HUES64 (cell line): ENCODE data around the gene CGRRF1.

Experiments
- H3K27ac ChIP-seq: 2 replicates; pipeline ENCODE4 v1.7.0; 2013; ENCODE audit warnings: low read depth, low read length, inconsistent platforms
- H3K27me3 ChIP-seq: 2 replicates; pipeline ENCODE4 v1.6.1; 2013; ENCODE audit warnings: mild to moderate bottlenecking, low read length; ENCODE audit not compliant: insufficient read depth
- H3K36me3 ChIP-seq: 2 replicates; pipeline ENCODE4 v1.6.1; 2013; ENCODE audit warnings: mild to moderate bottlenecking, low read length; ENCODE audit not compliant: insufficient read depth
- H3K4me1 ChIP-seq: 2 replicates; pipeline ENCODE4 v1.6.1; 2013; ENCODE audit warnings: mild to moderate bottlenecking, low read length, moderate library complexity; ENCODE audit not compliant: insufficient read depth
- H3K4me3 ChIP-seq: 2 replicates; pipeline ENCODE4 v1.5.1; 2013; ENCODE audit warnings: mild to moderate bottlenecking, low read length, moderate library complexity
- H3K9ac ChIP-seq: 2 replicates; pipeline ENCODE4 v1.6.1; 2013; ENCODE audit warnings: mild to moderate bottlenecking, low read depth, low read length
- H3K9me3 ChIP-seq: 2 replicates; pipeline ENCODE4 v1.6.1; 2013; ENCODE audit warnings: low read depth, low read length; ENCODE audit not compliant: insufficient read depth
- WGBS: fragments of 150-250, 120-280 bp; methylation state at CpG from one replicate; pipeline ENCODE4 v1.1.7; 2013; ENCODE audit warnings: missing lambda C conversion rate; 5-methylcytosine and 5-hydroxymethylcytosine counted together

CGRRF1 gene

DNA sequence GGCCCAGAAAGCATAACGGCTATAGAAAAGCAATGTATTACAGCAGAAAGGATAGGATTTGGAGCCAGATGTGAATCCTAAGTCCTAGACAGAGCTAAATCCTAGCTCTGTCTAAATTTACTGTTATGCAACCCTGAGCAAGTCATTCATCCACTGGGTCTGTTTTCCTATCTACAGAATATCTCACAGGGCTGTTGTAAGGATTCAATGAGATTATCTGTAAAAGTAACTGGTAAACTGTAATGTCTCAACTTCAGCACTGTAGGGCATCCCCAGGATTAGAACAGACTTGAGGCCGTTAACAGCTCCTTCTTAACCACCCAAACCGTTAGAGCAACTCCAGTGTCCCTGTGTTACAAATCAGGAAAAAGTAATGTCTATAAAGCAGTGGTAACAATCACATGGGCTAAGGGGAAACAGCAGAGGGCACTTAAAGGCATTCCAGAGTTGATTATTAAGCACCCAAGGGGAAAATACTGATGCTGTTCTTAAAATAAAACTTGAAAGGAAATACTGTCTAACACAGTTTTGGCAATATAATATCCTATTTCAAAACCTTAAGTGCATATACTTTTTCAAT, 31.0 kb upstream of the CGRRF1 start:
- H3K4me1 ChIP-seq: no peaks in the 10 kb centered on the region
- no peaks in the 10 kb centered on the region for H3K9me3 ChIP-seq
- no peak overlapping the region for H3K9ac ChIP-seq
- no peak overlapping the region for H3K27ac ChIP-seq
- H3K4me3 ChIP-seq: no peak overlapping the region
- 91% methylated on average over 3 of the region's 3 CpGs for WGBS
- no peaks in the 10 kb centered on the region for H3K27me3 ChIP-seq
- peaks cover 86% of the 10 kb centered on the region for H3K36me3 ChIP-seq

DNA sequence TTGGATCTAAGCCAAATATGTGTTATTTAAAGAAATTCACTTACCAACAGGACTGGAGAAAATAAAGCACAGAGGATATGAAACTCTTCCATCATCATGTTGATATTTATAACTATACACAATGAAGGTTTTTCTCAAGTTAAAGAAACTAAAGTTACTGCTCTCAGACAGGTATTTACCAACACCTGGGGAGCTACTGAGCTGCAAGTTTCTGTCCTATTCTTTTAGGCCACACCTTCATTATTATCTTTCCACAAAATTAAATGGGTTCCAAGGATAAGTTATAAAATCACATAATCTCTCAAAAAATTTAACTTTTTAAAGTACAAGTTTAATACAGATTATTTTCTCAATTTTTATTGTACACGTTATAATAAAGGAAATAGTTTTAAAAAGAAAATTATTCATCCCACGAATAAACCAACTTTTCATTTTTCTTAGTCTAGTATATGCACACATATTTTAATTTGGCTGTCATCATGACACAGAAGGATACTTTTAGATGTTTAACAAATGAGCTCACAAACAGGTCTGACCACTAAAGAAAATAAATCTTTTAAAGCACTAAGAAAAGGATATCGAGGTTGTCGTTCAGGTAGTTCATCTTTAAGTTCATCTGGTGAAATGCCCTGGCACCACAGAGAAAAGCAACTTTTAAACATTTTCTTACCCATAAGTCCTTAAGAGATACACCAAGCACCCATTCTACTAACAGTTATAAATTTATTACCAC, 28.7 kb upstream of the CGRRF1 start:
- Histone ChIP-seq H3K27ac (no peak overlapping the region), H3K9ac (no peak overlapping the region), H3K9me3 (no peaks in the 10 kb centered on the region), H3K4me1 (no peaks in the 10 kb centered on the region; the same call in 1 of the 2 replicates), H3K36me3 (peaks cover 75% of the 10 kb centered on the region), H3K27me3 (no peaks in the 10 kb centered on the region), H3K4me3 (no peak overlapping the region)
- WGBS: 93% methylated on average over 2 of the region's 4 CpGs

- Histone ChIP-seq H3K27me3 (no peaks in the 10 kb centered on the region), H3K4me1 (peaks cover 5% of the 10 kb centered on the region), H3K27ac (no peak overlapping the region), H3K36me3 (peaks cover 69% of the 10 kb centered on the region), H3K4me3 (no peak overlapping the region), H3K9me3 (no peaks in the 10 kb centered on the region), H3K9ac (no peak overlapping the region)
- WGBS: 100% methylated on average over 1 of the region's 2 CpGs
Observed at GRCh38 chr14:54481695-54482094, 28.0 kb upstream of the CGRRF1 start.

DNA sequence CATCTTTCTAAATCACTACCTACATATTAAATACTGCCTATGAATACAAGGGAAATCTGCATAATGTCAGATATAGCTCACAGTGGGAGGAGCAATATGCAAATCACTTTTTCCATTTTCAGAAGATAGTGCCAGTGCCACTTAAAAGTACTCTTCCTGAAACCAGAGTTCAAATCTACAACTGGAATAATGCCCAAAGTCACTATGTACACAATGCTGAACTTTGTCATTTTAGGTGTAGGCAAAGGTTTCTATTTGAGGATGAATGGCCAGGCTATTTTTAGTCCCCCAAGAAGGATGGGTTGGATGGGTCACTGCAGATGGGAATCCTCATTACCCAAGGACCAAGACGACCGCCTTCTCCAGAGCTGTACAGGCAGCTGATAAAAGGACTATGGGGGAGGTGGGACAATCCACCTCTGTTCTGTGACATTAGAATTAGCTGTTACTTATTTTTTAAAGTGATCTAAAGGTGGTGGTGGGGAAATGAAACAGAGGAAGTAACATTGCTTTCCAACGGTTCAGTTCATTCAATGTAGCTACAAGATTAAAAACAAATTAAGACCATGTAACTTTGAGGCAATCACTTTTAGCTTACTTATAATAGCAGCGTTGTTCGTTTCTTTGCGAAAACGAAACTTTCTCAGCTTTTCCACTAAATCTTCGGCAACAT, 26.5 kb upstream of the CGRRF1 start:
- H3K9me3 ChIP-seq: no peaks in the 10 kb centered on the region
- no peak overlapping the region for H3K27ac ChIP-seq
- no peak overlapping the region for H3K4me3 ChIP-seq
- H3K4me1 ChIP-seq: peaks cover 8% of the 10 kb centered on the region
- H3K9ac ChIP-seq: no peak overlapping the region
- H3K36me3 ChIP-seq: peaks cover 54% of the 10 kb centered on the region
- no peaks in the 10 kb centered on the region for H3K27me3 ChIP-seq
- WGBS: 95% methylated on average over 8 of the region's 8 CpGs

- no peaks in the 10 kb centered on the region for H3K9me3 ChIP-seq
- no peak overlapping the region for H3K9ac ChIP-seq
- H3K4me1 ChIP-seq: peaks cover 8% of the 10 kb centered on the region
- peaks cover 47% of the 10 kb centered on the region for H3K36me3 ChIP-seq
- no peak overlapping the region for H3K27ac ChIP-seq
- no peaks in the 10 kb centered on the region for H3K27me3 ChIP-seq
- no peak overlapping the region for H3K4me3 ChIP-seq
Observed at GRCh38 chr14:54483846-54484245, 25.9 kb upstream of the CGRRF1 start.

GRCh38 chr14:54486685-54487084, 23.0 kb upstream of the CGRRF1 start:
- Histone ChIP-seq H3K27ac (no peak overlapping the region), H3K9ac (no peak overlapping the region), H3K36me3 (peaks cover 19% of the 10 kb centered on the region), H3K4me1 (peaks cover 18% of the 10 kb centered on the region), H3K27me3 (no peaks in the 10 kb centered on the region), H3K9me3 (no peaks in the 10 kb centered on the region), H3K4me3 (0 out of 2 replicates have a peak overlapping the region, but pooled peaks have one; percentile 20)
- no CpG with 5 or more reads among the region's 1 CpG for WGBS

DNA sequence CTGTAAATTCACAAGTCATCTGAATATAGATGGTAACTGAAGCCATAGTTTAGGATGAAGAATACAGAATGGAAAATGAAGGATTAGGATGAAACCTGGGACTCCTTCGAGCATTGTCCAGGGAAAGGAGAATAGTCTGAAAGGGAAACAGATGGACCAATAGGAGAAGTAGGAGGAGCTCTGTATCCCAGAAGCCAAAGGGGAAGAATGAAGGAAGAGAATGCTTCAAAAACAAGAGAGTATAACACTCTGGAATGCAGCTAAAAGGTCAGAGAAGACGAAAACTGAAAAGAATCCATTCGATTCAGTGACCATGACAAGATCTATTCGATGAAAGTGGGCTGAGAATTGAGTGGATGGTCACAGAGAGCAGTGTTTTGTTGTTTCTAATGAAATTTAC, 21.9 kb upstream of the CGRRF1 start:
- Histone ChIP-seq H3K9ac (peak overlapping the region; percentile 86), H3K4me3 (peak overlapping the region; percentile 88), H3K27ac (peak overlapping the region; percentile 94), H3K36me3 (peaks cover 8% of the 10 kb centered on the region), H3K9me3 (no peaks in the 10 kb centered on the region), H3K27me3 (no peaks in the 10 kb centered on the region), H3K4me1 (peaks cover 18% of the 10 kb centered on the region)
- 50% methylated on average over 4 of the region's 4 CpGs for WGBS

- Histone ChIP-seq H3K27ac (peak overlapping the region; percentile 94), H3K9ac (peak overlapping the region; percentile 86), H3K9me3 (no peaks in the 10 kb centered on the region), H3K4me3 (peak overlapping the region; percentile 88), H3K27me3 (no peaks in the 10 kb centered on the region), H3K4me1 (peaks cover 21% of the 10 kb centered on the region), H3K36me3 (peaks cover 3% of the 10 kb centered on the region)
- WGBS: 1% methylated on average over 9 of the region's 9 CpGs
Observed at GRCh38 chr14:54488318-54488645, 21.4 kb upstream of the CGRRF1 start.

- Histone ChIP-seq H3K27me3 (no peaks in the 10 kb centered on the region), H3K9me3 (no peaks in the 10 kb centered on the region), H3K27ac (peak within 1 kb of the TSS; percentile 94), H3K4me1 (peaks cover 21% of the 10 kb centered on the region), H3K4me3 (peak within 1 kb of the TSS; percentile 88), H3K36me3 (no peaks in the 10 kb centered on the region), H3K9ac (peak within 1 kb of the TSS; percentile 86)
- WGBS: under 1% methylated on average over 51 of the region's 51 CpGs
Observed at GRCh38 chr14:54488646-54489317, 20.9 kb upstream of the CGRRF1 start, which contains the start of gene GMFB. Gene GMFB, minus strand, starts transcription at chr14:54488980. Its CDS starts 53 bp downstream, at chr14:54488927.

GRCh38 chr14:54489318-54489683, 20.4 kb upstream of the CGRRF1 start:
- Histone ChIP-seq H3K27ac (peak overlapping the region; percentile 73), H3K9ac (peak overlapping the region; percentile 86), H3K4me1 (peaks cover 21% of the 10 kb centered on the region), H3K4me3 (peak overlapping the region; percentile 88), H3K27me3 (no peaks in the 10 kb centered on the region), H3K9me3 (no peaks in the 10 kb centered on the region), H3K36me3 (no peaks in the 10 kb centered on the region)
- WGBS: 53% methylated on average over 5 of the region's 5 CpGs
